Ishikawa (cell line): ENCODE results near the gene MYO9B.

Experiments
- CEBPB ChIP-seq: IDR thresholded peaks from 2 replicates; pipeline ENCODE4 v1.6.1; 2012
- CREB1 ChIP-seq: IDR thresholded peaks from 2 replicates; pipeline ENCODE4 v1.6.1; 2012; ENCODE audit warnings: low read depth
- RAD21 ChIP-seq: IDR thresholded peaks from 2 replicates; pipeline ENCODE4 v1.6.1; 2012; ENCODE audit warnings: low read depth
- TCF12 ChIP-seq: IDR thresholded peaks from 2 replicates; pipeline ENCODE4 v1.6.1; 2012; ENCODE audit warnings: low read depth
- TF ChIP-seq, protein P1 (sequence below): IDR thresholded peaks from 2 replicates; pipeline ENCODE4 v1.6.1; 2012; ENCODE audit warnings: low read depth, mild to moderate bottlenecking

DNA sequence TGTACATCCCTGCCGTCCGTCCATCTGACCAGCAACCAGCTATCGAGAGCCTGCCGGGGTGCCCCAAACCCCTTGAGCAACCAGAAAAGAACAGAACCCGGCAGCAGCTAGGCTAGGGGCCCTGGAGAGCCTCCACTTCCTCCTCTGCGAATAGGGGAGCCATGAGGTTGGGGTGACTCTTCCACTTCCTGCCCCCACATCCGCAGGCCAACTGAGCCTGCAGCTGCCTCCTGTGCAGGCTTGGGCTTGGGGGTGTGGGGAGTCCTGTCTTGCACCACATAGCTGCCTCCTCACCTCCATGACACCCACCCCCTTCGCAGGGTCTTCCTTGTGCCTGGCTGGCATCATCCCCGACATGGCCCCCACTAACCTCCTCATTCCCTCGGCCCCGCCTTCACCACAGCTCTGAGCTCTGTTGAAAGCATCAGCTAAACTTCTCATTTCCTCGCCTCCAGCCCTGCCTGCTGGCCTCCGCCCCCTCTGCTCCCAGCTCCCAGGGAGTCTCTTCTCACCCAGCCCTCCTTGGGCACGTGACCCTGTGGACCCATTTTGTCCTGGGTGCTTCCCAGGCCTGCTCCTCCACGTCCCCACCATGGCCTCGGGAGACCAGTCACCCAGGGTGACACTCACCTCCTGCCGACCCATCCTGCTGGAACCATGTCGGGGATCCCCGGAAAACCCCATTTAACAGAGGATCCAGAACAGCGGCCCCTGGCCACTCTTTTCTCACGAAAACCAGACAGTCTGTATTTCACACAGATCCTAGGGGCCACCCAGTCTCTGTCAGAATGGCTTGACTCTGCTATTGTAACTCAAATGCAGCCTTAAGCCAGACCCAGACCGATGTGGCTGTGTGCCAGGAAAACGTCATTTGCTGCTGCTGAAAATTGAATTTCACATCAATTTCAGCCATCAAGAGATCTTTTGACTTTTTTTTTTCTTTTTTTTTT is 50.4 kb downstream of the MYO9B start:
- TF ChIP-seq, protein P1, sequence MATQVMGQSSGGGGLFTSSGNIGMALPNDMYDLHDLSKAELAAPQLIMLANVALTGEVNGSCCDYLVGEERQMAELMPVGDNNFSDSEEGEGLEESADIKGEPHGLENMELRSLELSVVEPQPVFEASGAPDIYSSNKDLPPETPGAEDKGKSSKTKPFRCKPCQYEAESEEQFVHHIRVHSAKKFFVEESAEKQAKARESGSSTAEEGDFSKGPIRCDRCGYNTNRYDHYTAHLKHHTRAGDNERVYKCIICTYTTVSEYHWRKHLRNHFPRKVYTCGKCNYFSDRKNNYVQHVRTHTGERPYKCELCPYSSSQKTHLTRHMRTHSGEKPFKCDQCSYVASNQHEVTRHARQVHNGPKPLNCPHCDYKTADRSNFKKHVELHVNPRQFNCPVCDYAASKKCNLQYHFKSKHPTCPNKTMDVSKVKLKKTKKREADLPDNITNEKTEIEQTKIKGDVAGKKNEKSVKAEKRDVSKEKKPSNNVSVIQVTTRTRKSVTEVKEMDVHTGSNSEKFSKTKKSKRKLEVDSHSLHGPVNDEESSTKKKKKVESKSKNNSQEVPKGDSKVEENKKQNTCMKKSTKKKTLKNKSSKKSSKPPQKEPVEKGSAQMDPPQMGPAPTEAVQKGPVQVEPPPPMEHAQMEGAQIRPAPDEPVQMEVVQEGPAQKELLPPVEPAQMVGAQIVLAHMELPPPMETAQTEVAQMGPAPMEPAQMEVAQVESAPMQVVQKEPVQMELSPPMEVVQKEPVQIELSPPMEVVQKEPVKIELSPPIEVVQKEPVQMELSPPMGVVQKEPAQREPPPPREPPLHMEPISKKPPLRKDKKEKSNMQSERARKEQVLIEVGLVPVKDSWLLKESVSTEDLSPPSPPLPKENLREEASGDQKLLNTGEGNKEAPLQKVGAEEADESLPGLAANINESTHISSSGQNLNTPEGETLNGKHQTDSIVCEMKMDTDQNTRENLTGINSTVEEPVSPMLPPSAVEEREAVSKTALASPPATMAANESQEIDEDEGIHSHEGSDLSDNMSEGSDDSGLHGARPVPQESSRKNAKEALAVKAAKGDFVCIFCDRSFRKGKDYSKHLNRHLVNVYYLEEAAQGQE: no peak
- TF ChIP-seq TCF12: no peak
- TF ChIP-seq CEBPB: no peak
- no peak for TF ChIP-seq RAD21
- no peak for TF ChIP-seq CREB1
